IPS-18a (cell line): ENCODE data around the gene MAML2.

Experiments used
- H3K27ac ChIP-seq: one replicate; pipeline ENCODE4 v1.5.1; 2013; ENCODE audit warnings: low read length
- H3K27me3 ChIP-seq: one replicate; pipeline ENCODE4 v1.6.1; 2013; ENCODE audit warnings: mild to moderate bottlenecking, low read length; ENCODE audit not compliant: control insufficient read depth, insufficient read depth
- H3K36me3 ChIP-seq: one replicate; pipeline ENCODE4 v1.6.1; 2013; ENCODE audit warnings: low read depth, low read length; ENCODE audit not compliant: control insufficient read depth
- H3K4me1 ChIP-seq: one replicate; pipeline ENCODE4 v1.6.1; 2013; ENCODE audit warnings: low read depth, low read length; ENCODE audit not compliant: control insufficient read depth
- H3K4me3 ChIP-seq: one replicate; pipeline ENCODE4 v1.5.1; 2013; ENCODE audit warnings: low read length
- H3K9ac ChIP-seq: one replicate; pipeline ENCODE4 v1.6.1; 2013; ENCODE audit warnings: mild to moderate bottlenecking, low read length, moderate library complexity
- H3K9me3 ChIP-seq: one replicate; pipeline ENCODE4 v1.6.1; 2013; ENCODE audit warnings: low read depth, low read length; ENCODE audit not compliant: control insufficient read depth

MAML2 gene

DNA sequence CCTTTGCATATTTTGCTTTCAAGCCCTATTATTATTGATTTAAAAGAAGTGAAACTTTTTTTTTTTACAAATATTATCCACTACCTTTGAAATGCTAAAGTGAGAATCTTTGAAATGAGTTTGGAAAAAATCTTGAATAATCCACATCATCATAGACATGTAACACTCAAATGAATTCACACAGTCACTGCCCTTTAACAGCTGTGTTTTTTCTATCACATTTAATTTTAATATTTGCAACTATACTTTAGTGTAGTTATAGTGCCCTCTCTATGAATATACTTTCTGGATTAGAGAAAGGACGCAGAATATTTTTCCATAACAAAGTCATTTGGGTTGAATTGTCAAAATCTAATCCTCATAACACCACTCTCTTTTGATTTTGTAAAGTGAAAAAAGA, 381.2 kb downstream of the MAML2 start:
- Histone ChIP-seq H3K4me1 (no peaks in the 10 kb centered on the region), H3K36me3 (no peaks in the 10 kb centered on the region), H3K9ac (no peak overlapping the region), H3K4me3 (no peak overlapping the region), H3K27me3 (no peaks in the 10 kb centered on the region), H3K9me3 (no peaks in the 10 kb centered on the region), H3K27ac (no peak overlapping the region)

- no peak overlapping the region for H3K27ac ChIP-seq
- H3K4me3 ChIP-seq = no peak overlapping the region
- H3K27me3 ChIP-seq = no peaks in the 10 kb centered on the region
- no peaks in the 10 kb centered on the region for H3K36me3 ChIP-seq
- no peak overlapping the region for H3K9ac ChIP-seq
- no peaks in the 10 kb centered on the region for H3K4me1 ChIP-seq
- no peaks in the 10 kb centered on the region for H3K9me3 ChIP-seq
Measured at GRCh38 chr11:95950905-95951304, 392.1 kb downstream of the MAML2 start.

GRCh38 chr11:95948637-95949036, 394.4 kb downstream of the MAML2 start:
- peaks cover 12% of the 10 kb centered on the region for H3K9me3 ChIP-seq
- no peaks in the 10 kb centered on the region for H3K36me3 ChIP-seq
- no peaks in the 10 kb centered on the region for H3K4me1 ChIP-seq
- no peaks in the 10 kb centered on the region for H3K27me3 ChIP-seq
- H3K4me3 ChIP-seq = no peak overlapping the region
- H3K27ac ChIP-seq = no peak overlapping the region
- H3K9ac ChIP-seq = no peak overlapping the region

DNA sequence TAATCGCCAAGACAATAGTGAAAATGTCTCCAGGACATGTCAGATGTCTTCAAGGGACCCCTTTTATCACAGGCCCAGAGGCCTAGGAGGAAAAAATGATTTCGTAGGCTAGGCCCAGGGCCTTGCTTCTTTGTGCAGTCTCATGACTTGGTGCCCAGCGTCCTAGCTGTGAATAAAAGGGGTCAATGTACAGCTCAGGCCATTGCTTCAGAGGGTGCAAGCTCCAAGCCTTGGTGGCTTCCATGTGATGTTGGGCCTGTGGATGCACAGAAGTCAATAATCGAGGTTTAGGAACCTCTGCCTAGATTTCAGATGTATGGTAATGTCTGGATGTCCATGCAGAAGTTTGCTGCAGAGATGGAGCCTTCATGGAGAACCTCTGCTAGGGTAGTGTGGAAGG, 398.4 kb downstream of the MAML2 start:
- Histone ChIP-seq H3K27me3 (no peaks in the 10 kb centered on the region), H3K9me3 (peaks cover 12% of the 10 kb centered on the region), H3K4me3 (no peak overlapping the region), H3K4me1 (no peaks in the 10 kb centered on the region), H3K9ac (no peak overlapping the region), H3K27ac (no peak overlapping the region), H3K36me3 (no peaks in the 10 kb centered on the region)

DNA sequence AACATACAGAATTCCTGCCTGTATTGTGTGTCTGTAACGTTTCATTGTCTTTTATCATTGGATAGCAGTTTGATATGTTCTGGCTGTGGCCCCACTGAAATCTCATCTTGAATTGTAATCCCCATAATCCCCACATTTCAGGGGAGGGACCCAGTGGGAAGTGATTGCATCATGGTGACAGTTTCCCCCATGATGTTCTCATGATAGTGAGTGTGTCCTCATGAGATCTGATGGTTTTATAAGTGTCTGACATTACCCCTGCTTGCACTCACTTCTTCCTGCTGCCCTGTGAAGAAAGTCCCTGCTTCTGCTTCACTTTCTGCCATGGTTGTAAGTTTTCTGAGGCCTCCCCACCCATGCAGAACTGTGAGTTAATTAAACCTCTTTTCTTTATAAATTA, 399.4 kb downstream of the MAML2 start:
- no peaks in the 10 kb centered on the region for H3K36me3 ChIP-seq
- H3K4me3 ChIP-seq = no peak overlapping the region
- H3K9me3 ChIP-seq = peaks cover 12% of the 10 kb centered on the region
- H3K27me3 ChIP-seq = no peaks in the 10 kb centered on the region
- no peaks in the 10 kb centered on the region for H3K4me1 ChIP-seq
- H3K27ac ChIP-seq = no peak overlapping the region
- no peak overlapping the region for H3K9ac ChIP-seq

GRCh38 chr11:95939091-95939490, 403.9 kb downstream of the MAML2 start:
- Histone ChIP-seq H3K27me3 (no peaks in the 10 kb centered on the region), H3K4me3 (no peak overlapping the region), H3K9ac (no peak overlapping the region), H3K36me3 (no peaks in the 10 kb centered on the region), H3K4me1 (no peaks in the 10 kb centered on the region), H3K9me3 (peaks cover 1% of the 10 kb centered on the region), H3K27ac (no peak overlapping the region)

- Histone ChIP-seq H3K4me1 (no peaks in the 10 kb centered on the region), H3K9me3 (no peaks in the 10 kb centered on the region), H3K27me3 (no peaks in the 10 kb centered on the region), H3K9ac (no peak overlapping the region), H3K4me3 (no peak overlapping the region), H3K36me3 (no peaks in the 10 kb centered on the region), H3K27ac (no peak overlapping the region)
Measured at GRCh38 chr11:95937358-95937757, 405.6 kb downstream of the MAML2 start.

DNA sequence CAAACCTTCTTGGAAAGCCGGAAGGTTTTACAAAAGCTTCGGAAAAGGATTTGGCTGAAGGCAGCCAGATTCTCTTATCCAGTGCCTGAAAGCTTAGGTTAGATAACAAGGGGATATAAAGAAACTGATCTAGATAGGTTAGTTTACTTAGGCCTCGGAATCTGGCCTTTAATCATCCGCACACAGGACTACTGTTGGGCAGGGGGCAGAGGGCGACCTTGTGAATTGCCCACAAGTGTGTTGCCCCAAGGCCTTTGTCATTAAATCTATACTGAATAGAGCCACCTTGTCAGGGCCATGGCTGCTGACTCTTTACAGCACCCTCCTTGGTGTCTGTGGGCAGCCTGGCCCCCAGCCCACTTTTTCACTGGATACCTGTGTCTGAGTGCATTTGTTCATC, 409.4 kb downstream of the MAML2 start:
- no peak overlapping the region for H3K4me3 ChIP-seq

GRCh38 chr11:95931916-95932315, 411.1 kb downstream of the MAML2 start:
- Histone ChIP-seq H3K27ac (no peak overlapping the region), H3K9ac (no peak overlapping the region), H3K9me3 (no peaks in the 10 kb centered on the region), H3K36me3 (no peaks in the 10 kb centered on the region), H3K4me3 (no peak overlapping the region), H3K4me1 (no peaks in the 10 kb centered on the region), H3K27me3 (no peaks in the 10 kb centered on the region)

More for the DNA sequence above, 409.4 kb downstream of the MAML2 start:
- Histone ChIP-seq H3K9me3 (no peaks in the 10 kb centered on the region), H3K4me1 (no peaks in the 10 kb centered on the region), H3K36me3 (no peaks in the 10 kb centered on the region), H3K9ac (no peak overlapping the region), H3K27ac (no peak overlapping the region), H3K27me3 (no peaks in the 10 kb centered on the region)

DNA sequence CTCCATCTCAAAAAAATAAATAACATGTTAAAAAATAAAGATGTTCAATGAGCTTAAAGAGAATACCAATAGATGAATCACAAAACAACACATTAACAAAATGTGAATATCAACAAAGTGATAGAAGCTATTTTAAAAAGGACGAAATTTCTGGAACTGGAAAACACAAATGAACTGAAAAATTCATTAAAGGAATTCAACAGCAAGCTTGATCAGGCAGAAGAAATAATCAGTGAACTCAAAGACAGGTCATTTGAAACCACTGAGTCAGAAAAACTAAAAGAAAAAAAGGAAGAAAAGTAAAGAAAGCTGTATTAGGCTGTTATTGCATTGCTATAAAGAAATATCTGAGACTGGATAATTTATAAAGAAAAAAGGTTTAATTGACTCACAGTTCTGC, 412.0 kb downstream of the MAML2 start:
- Histone ChIP-seq H3K4me3 (no peak overlapping the region), H3K4me1 (no peaks in the 10 kb centered on the region), H3K9ac (no peak overlapping the region), H3K9me3 (no peaks in the 10 kb centered on the region), H3K36me3 (no peaks in the 10 kb centered on the region), H3K27me3 (no peaks in the 10 kb centered on the region), H3K27ac (no peak overlapping the region)

GRCh38 chr11:95926726-95927125, 416.3 kb downstream of the MAML2 start:
- H3K27me3 ChIP-seq = no peaks in the 10 kb centered on the region
- H3K4me3 ChIP-seq = no peak overlapping the region
- H3K9ac ChIP-seq = no peak overlapping the region
- H3K4me1 ChIP-seq = peaks cover 12% of the 10 kb centered on the region
- H3K9me3 ChIP-seq = no peaks in the 10 kb centered on the region
- no peaks in the 10 kb centered on the region for H3K36me3 ChIP-seq
- H3K27ac ChIP-seq = no peak overlapping the region
